ENCODE measurements around the gene CDH15.

Gene CDH15

DNA sequence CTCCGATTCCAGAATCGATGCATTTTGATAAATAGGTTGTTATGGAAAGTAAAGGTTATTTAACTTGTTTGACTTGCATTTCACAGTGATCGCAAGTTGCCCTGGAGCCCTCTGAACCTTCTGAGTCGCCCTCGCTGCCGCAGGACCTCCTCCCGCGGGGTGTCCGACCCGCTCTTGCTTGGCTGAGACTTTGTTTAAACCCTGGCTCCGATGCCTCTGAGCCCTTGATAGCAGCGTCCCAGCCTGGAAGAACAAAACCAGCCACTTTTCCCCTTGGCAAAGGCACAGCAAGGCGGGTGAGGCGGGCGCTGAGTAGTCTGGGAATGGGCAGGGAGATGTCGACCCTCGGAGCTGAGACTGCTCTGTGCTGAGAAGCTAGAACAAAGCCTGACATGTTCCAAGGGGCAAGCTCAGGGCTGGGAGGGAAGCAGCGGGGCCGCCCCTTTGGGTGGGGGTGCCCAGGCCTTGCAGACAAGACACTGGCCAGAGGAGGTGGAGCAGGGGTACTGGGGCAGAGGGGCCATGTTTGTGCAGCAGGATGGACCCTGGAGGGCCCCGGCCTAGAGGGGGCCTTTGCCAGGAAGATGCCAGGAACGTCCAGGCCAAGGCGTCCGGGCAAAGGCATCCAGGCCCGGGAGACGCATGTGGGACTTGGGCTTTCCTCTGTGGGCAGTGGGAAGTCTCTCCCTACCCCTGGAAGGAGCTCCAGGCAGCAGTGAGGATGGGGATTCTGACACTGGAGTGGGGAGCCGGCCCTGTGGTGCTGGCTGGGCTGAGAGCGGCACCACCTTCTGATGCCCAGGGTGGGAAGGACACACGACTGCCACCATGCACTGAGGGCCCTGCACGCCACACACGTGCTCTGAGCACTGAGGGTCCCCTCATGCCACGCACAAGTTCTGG, 30.3 kb upstream of the CDH15 start:
- no peak for DNase-seq (ENCODE audit: low spot score)

DNA sequence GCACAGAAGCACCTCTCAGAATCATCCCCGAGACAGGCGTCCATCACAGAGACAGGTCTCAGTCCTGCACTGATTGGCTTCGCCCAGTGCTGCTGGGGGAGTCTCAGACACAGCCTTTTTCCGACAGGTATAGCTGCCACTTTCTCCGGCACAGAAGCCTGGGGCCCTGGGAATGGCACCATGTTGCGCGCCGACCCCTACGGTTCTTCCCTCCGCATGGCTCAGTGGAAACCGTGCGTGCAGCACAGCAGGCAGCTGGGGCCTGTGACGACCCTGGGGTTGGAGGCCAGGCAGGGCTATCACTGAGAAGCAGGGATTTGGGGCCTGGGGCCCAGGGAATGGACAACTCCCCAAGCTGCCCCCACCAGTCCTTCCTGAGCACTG, 29.7 kb upstream of the CDH15 start:
- no peak for DNase-seq (ENCODE audit: low spot score)

DNA sequence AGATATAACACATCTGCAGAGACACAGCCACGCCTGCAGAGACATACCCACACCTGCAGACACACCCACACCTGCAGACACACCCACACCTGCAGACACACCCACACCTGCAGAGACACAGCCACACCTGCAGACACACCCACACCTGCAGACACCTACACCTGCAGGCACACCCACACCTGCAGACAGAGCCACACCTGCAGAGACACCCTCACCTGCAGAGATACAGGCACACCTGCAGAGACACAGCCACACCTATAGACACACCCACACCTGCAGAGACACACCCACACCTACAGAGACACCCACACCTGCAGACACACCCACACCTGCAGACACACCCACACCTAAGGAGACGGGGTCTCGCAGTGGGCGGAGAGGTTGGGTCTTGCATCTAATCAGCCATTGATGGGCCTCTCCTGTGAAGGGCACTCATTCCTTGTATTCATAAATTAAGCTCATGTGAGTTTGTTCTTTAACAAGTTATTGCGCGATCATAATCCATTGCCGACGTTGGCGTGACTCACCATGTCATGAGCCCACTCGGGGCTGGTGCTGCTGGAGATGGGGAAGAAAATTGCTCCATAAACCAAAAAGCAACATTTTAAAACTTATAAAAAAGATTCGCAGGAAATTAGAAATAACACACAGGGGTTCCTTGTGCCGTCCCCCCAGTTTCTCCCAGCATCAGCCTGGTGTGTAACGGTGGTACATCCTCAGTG, 28.9 kb upstream of the CDH15 start:
- no peak for DNase-seq (ENCODE audit: low spot score)

DNA sequence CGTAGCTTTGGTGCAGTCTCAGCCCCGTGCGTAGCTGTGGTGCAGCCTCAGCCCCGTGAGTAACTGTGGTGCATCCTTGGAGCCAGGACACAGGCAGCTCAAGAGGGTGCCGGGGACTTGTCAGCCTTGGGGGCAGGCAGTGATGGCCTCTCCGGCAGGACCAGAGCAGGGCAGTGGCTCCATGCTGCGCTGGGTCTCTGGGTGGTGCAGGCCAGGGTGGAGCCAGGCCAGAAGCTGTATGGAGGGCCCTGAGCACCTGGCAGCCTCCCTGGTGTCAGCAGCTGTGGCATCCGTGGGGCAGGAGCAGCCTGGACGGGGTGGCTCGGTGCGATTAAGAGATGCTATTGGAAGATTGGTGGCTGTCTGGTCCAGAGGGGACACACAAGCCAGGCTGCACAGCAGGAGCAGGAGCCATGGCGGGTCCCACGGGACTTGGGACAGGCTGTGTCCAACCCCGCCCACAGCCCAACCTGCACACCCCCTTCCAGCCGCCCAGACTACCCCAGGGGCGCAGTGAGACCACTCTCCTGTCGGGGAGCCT, 28.3 kb upstream of the CDH15 start:
- DNase-seq (ENCODE audit: low spot score): no peak

DNA sequence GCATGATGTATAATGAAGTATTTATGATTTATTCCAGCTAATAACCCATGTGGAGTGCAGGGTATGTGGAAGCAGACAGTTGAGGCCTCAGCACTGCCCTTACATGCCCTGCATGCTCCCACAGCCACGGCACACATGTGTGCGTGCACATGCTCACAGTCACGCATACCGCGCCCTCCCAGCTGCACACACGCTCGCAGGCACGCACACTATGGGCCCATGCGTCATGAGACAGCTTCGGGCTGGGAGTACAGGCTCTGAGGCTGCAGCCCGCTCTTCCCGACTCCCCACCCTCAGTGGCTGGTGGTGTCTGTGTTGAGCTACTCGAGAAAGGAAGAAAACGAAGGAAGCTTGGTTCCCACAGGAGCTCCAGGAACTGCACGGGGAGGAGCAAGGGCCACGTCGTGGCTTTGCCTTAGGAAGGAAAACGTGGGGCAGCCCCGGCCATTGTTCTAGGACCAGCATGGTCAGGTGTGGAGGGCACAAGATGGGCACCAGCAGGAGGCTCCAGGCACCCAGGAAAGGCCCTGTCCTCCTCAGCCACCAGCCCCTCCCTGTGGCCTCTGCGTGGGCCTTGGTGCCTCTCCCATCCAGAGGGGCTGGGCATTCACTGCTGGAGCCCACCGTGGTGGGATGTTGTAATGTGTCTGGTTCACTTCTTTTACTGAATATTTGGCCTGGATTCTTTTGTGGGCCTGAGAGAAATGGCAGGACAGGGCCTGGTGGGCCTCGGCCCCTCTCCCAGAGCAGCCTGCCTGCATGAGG, 27.5 kb upstream of the CDH15 start:
- DNase-seq (ENCODE audit: low spot score): no peak

DNA sequence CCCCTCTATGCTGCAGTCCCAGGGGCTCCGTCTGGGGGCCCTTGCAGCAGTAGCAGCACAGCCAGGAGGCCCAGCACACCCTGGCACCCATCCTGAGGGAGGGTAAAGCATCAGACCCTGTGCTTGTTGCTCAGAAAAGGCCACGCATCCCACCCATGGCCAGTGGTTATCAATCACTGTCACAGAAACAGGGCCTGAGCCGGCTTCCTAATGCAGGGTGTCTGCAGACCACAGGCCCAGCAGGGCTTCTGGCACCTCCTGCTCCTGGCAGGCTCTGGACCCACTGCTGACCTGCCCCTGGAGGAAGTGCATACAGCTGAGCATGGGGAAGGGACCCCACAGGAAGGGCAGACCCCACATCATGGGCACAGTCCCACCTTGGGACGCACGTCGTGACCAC, 26.9 kb upstream of the CDH15 start:
- DNase-seq (ENCODE audit: low spot score): no peak

DNA sequence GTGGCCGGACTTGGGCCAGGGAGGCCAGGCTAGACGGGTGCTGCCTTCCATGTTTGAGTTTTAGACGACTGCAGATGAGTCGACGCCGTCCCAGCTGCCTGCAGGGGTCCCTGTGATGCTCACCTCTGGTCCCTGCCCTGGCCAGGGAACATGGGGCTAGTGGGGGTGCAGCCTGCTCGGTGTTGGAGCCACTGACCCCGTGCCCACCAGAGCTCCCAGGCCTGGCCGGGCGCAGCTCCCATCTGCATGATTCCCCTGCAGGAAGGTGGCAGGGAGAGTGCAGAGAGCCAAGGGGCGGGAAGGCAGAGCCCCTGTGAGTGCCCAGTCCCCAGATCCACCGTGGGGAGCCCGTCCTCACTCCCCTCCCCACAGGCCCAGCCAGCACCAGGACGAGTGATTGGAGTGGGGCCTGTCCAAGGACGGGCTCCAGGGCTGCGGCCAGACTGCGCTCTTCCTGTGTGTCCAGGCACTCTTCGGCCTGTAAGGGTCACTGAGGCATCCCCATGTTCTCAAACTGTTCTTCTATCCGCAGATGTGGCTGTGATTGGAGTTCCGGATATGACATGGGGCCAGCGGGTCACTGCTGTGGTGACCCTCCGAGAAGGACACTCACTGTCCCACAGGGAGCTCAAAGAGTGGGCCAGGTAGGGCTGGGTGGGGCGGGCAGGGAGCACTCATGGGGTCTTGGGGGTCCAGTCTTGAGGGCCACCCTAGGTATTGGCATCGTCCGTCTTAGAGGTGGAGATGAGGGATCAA, 26.0 kb upstream of the CDH15 start:
- no peak for DNase-seq (ENCODE audit: low spot score)

DNA sequence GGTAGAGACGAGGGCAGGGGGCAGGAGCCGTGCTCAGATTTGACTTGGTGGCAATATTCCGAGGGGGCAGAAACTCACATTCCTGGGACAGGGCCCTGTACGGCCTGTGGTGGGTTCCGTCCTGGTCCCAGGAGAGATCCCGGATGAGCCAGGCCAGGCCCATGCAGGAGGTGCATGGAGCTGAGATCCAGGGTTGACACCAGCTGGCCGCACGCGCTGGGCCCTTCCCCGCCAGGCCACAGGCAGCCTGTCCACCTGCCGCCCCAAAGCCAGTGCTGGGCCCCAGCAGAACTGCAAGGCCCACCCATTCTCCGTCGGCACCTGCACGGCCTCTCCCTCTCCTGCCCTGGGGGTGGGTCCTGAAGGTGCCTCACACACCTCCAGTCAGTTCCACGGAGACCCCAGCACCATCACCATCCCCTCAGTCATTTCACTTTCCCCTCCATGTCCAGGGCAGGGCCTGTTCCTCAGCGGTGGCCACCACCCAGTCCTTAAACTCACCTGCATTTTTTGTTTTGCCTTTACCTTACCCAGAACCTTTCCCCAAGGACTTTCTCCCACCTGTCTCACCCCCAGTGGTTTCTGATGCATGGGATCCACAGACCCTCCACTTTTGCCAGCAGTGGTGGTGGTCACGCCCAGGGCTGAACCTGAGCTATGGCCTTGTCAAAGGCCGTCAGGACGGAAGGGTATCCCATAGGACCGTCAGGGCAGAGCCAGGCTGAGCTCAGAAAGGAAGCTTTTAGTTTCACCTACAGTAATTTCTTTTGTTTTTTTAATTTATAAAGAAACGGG, 25.1 kb upstream of the CDH15 start:
- DNase-seq (ENCODE audit: low spot score): no peak

DNA sequence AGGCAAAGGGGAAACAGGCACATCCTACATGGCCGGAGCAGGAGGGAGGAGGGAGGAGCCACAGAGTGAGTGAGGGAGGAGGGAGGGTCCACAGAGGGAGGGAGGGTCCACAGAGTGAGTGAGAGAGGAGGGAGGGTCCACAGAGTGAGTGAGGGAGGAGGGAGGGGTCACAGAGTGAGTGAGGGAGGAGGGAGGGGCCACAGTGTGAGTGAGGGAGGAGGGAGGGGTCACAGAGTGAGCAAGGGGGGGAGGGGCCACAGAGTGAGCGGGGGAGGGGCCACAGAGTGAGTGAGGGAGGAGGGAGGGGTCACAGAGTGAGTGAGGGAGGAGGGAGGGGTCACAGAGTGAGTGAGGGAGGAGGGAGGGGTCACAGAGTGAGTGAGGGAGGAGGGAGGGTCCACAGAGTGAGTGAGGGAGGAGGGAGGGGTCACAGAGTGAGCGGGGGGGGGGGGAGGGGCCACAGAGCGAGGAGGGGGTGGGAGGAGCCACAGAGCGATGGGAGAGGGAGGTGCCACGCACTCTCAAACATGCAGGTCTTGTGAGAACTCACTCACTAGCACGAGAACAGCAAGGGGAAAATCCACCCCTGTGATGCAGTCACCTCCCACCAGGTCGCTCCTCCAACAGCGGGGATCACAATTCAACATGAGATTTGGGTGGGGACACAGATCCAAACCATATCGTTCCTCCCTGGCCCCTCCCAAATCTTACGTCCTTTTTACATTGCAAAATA, 24.3 kb upstream of the CDH15 start:
- peak; percentile 34 for DNase-seq (ENCODE audit: low spot score)

DNA sequence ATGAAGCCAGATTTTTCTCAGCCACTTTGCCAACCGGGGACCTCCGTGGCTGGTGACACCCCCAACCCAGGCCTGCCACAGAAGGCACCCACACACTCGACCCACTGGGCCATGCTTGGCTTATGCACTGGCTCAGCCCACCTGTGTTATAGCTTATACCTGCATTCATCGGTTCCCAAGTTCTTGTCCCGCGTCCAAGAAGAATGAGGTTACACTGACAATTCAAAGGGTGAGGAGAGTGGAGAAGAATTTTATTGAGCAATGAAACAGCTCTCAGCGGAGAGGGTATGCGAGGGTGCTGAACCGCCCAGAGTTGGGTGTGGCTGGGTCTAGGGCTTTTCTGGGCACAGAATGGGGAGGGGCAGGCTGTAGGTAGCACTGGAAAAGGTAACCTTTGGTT, 22.2 kb upstream of the CDH15 start:
- DNase-seq (ENCODE audit: low spot score): no peak

DNA sequence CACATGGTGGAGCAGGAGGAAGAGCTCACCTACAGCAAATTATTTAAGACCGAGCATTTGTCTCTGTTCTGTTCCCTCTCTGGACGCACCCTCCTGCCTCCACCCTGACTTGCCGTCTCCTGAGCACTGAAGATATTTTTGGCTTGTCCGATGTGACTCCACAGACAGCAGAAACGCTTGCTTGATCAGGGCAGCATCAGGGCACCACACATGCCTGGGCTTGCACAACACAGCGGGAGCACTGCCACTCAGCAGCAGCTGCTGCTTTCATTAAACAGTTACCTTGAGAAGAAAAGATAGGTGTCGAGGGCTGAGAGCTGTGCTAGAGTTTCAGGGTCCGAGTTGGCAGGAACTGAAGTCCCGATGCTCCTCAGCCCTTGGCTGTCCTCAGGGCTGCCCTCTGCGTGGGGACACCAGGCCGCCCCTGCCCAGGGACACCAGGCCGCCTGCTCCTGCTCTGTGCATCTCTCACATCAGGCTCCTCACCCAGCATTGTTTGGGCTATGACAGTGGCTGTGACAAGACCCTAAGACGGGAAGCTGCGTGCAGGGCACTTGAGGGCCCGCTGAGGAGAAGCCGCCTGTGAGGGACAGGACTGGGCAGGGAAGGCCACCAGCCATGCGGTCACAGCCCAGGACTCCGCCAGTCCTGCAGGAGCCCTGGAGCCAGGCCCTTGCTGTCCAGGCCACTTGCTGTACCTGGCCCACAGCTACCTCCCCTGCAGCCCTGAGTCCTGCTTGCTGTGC, 21.3 kb upstream of the CDH15 start:
- DNase-seq (ENCODE audit: low spot score): no peak

DNA sequence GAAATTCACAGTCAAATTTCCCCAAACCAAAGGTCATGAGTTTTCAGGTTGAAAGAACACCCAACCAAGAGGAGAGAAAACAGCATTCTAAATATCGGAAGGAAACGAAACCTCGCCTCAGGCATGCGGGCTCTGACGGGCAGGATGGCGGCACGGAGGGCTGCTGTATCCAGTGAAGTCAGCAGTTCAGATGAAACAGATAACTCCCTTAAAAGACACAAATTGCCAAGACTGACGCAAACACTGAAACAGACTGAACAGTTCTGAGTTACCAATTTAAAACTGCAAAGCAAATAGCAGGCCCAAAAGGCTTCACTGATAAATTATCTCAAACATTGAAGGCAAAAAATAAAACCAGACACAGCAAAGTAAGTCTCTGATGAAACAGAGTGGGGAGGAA, 20.6 kb upstream of the CDH15 start:
- no peak for DNase-seq (ENCODE audit: low spot score)

DNA sequence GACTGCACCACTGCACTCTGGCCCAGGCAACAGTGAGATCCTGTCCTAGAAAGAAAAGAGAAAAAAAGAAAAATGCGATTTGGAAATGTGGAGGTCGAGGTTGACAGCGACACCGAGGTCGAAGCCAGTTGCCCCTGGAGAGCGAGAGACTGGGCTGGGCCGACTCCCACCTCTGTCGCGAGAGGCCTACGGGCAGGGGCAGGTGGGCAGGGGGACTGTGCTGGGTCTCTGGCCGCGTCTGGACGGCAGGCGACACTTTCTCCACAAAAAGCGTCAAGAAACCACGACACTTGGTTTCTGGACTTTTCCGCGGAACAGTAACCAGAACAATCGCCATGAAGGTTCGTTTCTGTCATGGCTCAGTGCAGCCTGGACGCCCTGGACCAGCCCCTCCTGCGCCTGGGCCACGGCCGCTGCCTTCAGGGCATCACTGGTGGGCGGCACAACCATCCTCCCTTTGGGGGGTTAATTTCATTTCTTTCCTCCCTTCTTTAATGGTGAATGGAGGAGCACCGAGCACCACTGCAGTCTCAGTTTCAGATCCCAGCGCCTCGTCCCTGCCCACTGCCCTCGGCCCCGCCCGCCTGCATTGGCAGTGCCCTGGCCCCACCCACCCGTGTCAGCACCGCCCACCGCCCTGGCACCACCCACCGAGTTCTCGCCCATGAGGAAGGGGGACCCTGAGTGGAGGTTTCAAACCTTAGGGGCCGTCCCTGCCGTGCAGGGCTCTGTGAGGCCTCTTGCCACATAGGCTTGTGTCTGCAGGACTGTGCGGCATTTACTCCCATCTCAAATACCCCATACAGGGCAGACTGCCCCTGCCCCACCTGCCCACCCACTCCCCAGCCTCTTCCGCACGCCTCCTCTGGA, 18.5 kb upstream of the CDH15 start:
- peak; percentile 61 for DNase-seq (ENCODE audit: low spot score)

DNA sequence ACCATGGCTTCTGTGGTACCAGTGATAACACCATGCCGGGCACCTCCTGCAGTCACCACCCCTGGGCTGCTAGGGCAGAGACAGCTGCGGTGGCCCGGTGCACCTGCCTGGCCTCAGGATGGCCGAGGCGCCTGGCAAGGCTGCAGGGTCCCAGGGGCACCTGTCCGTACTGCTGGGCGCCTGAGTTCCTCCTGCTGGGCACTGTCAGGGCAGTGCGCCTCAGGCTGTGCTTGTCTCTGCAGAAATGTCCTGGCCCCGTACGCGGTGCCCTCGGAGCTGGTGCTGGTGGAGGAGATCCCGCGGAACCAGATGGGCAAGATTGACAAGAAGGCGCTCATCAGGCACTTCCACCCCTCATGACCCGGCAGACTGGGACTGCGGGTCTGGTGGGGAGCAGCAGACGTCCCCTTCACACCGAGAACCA, 17.7 kb upstream of the CDH15 start:
- DNase-seq (ENCODE audit: low spot score): no peak

DNA sequence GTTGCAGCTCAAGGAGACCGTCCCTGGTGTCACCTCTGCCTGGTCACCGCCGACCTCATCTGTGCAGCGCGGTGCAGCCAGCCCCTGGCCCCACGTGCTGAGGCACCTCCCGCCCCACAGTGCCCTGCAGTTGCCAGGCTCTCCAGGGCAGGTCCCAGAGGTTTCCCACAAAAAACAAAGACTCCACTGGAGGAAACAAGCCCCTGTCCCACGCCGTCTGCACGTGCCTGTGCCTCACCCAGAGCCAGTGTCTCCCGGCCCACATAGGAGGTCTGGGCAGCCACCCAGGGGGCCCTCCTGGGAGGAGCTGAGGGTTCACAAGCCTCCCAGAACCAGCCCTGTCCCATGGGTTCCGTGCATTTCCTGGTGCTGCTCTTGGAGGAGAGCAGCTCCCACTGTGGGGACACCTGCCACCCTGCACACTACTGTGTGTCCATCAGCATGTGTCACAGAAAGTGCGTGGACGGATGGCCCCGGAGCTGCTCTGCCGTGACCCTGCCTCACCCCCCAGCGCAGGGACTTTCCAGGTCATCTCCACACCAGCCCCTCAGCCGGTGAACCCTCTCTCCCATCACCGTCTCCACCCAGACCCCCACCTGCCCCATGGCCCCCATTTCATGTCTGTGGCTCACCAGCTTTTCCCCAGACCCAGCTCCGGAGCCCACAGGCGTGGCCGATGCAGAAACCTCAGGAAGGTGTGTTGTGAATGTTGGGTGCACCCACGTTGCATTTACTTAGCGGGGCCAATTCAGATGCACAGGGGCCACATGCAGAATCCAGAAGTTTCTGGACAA, 17.0 kb upstream of the CDH15 start:
- DNase-seq (ENCODE audit: low spot score): no peak

DNA sequence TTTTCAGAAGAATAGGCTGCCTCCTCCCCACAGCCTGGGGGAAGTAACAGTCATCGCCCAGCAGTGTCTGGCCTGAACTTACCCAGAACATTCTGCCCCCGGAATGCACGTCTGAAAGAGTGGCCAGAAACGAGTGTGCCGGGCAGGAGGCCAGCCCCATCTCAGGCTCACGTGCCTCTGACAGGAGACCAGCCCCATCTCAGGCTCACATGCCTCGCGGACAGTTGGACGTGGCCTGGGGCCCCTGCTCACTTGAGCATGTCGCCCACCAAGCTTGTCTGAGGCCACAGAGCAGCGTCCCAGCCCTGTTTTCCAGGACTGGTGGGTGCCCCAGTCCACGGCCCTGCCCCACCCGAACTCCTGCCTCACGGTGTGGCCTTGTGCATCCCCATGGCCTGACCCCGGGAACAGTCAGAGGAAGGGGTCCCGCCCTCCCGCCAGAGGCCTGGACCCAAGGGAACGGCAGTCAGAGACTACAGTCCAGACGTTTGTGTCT, 16.3 kb upstream of the CDH15 start:
- DNase-seq (ENCODE audit: low spot score): no peak

All from NAMALWA (cell line).